ENCODE measurements around the gene CHST15.

GRCh38 chr10:124128811-124129145 lies 35.4 kb upstream of the CHST15 start:
- TF ChIP-seq CTCF (IDR thresholded peaks at IDR 0.05; ENCODE audit: insufficient read depth, low read length) (no peak), POLR2AphosphoS5 (IDR thresholded peaks at IDR 0.05; ENCODE audit: low read depth) (no peak)
